SK-N-MC (cell line): ENCODE results near the gene PLXNA2.

ENCODE experiments used
- DNase-seq: peaks from one replicate; pipeline ENCODE4 v3.0.0-alpha.2; 2011; ENCODE audit warnings: low read depth, low spot score
- H3K27ac ChIP-seq: fragments of 200-600 bp; sonication (generic); 2 replicates; pipeline ENCODE4 v1.5.1; 2016; ENCODE audit warnings: mixed run types
- H3K36me3 ChIP-seq: fragments of 200-600 bp; sonication (generic); 2 replicates; pipeline ENCODE4 v1.6.1; 2017; ENCODE audit warnings: antibody characterized with exemption, low read length, mixed read lengths; ENCODE audit not compliant: insufficient read depth
- H3K4me3 ChIP-seq: fragments of 200-600 bp; sonication (generic); 2 replicates; pipeline ENCODE4 v1.5.1; 2016
- H3K9ac ChIP-seq: fragments of 200-600 bp; sonication (generic); 2 replicates; pipeline ENCODE4 v1.8.0; 2017; ENCODE audit warnings: mixed run types, mixed read lengths; ENCODE audit not compliant: insufficient read length
- H3K9me3 ChIP-seq: fragments of 200-600 bp; sonication (generic); 2 replicates; pipeline ENCODE4 v1.6.1; 2017; ENCODE audit warnings: low read depth, mild to moderate bottlenecking, antibody characterized with exemption, low read length, moderate library complexity, mixed read lengths
- EZH2 ChIP-seq: fragments of 200-600 bp; sonication (generic); IDR thresholded peaks from one replicate; pipeline ENCODE4 v1.6.1; 2017; ENCODE audit warnings: antibody characterized with exemption
- FOXP2 ChIP-seq: optimal IDR thresholded peaks from 2 replicates; pipeline ENCODE3; 2011; ENCODE audit warnings: mild to moderate bottlenecking, moderate library complexity; ENCODE audit not compliant: insufficient read depth; ENCODE audit errors: extremely low read length, control extremely low read depth
- POLR2AphosphoS5 ChIP-seq: IDR thresholded peaks from 2 replicates; pipeline ENCODE4 v1.6.1; 2012; ENCODE audit warnings: mild to moderate bottlenecking, low read depth, low read length, borderline replicate concordance

PLXNA2 gene

GRCh38 chr1:208118306-208118705, 125.9 kb downstream of the PLXNA2 start:
- no peak overlapping the region for H3K9ac ChIP-seq
- H3K27ac ChIP-seq = no peak overlapping the region
- no peak for TF ChIP-seq FOXP2
- TF ChIP-seq EZH2 = no peak
- no peak for TF ChIP-seq POLR2AphosphoS5
- DNase-seq = no peak
- no peaks in the 10 kb centered on the region for H3K9me3 ChIP-seq
- H3K36me3 ChIP-seq = no peaks in the 10 kb centered on the region
- H3K4me3 ChIP-seq = no peak overlapping the region

- no peaks in the 10 kb centered on the region for H3K36me3 ChIP-seq
- no peak overlapping the region for H3K27ac ChIP-seq
- TF ChIP-seq EZH2 = no peak
- TF ChIP-seq FOXP2 = no peak
- H3K9me3 ChIP-seq = no peaks in the 10 kb centered on the region
- DNase-seq = no peak
- no peak overlapping the region for H3K4me3 ChIP-seq
- H3K9ac ChIP-seq = no peak overlapping the region
Measured at GRCh38 chr1:208117826-208118225, 126.4 kb downstream of the PLXNA2 start.

GRCh38 chr1:208117409-208117808, 126.8 kb downstream of the PLXNA2 start:
- H3K9me3 ChIP-seq = no peaks in the 10 kb centered on the region
- no peak for DNase-seq
- H3K4me3 ChIP-seq = no peak overlapping the region
- no peaks in the 10 kb centered on the region for H3K36me3 ChIP-seq
- no peak overlapping the region for H3K9ac ChIP-seq
- no peak overlapping the region for H3K27ac ChIP-seq
- TF ChIP-seq FOXP2 (no peak), EZH2 (no peak), POLR2AphosphoS5 (no peak)

GRCh38 chr1:208115924-208116640, 128.1 kb downstream of the PLXNA2 start:
- no peak overlapping the region for H3K27ac ChIP-seq
- H3K4me3 ChIP-seq = no peak overlapping the region
- TF ChIP-seq FOXP2 = no peak
- TF ChIP-seq EZH2 = no peak
- TF ChIP-seq POLR2AphosphoS5 = no peak
- DNase-seq = no peak
- H3K36me3 ChIP-seq = no peaks in the 10 kb centered on the region
- no peaks in the 10 kb centered on the region for H3K9me3 ChIP-seq
- no peak overlapping the region for H3K9ac ChIP-seq

- DNase-seq = no peak
- H3K4me3 ChIP-seq = no peak overlapping the region
- H3K9ac ChIP-seq = no peak overlapping the region
- H3K27ac ChIP-seq = no peak overlapping the region
- TF ChIP-seq EZH2 (no peak), POLR2AphosphoS5 (no peak), FOXP2 (no peak)
- H3K36me3 ChIP-seq = no peaks in the 10 kb centered on the region
- no peaks in the 10 kb centered on the region for H3K9me3 ChIP-seq
Measured at GRCh38 chr1:208113011-208113410, 131.2 kb downstream of the PLXNA2 start.

GRCh38 chr1:208112401-208112800, 131.8 kb downstream of the PLXNA2 start:
- no peak for DNase-seq

GRCh38 chr1:208111646-208112190, 132.5 kb downstream of the PLXNA2 start:
- no peak for DNase-seq
- H3K9me3 ChIP-seq = no peaks in the 10 kb centered on the region
- TF ChIP-seq EZH2 (no peak), FOXP2 (no peak), POLR2AphosphoS5 (no peak)
- H3K27ac ChIP-seq = no peak overlapping the region
- no peak overlapping the region for H3K4me3 ChIP-seq
- H3K36me3 ChIP-seq = no peaks in the 10 kb centered on the region
- H3K9ac ChIP-seq = no peak overlapping the region

More at GRCh38 chr1:208112401-208112800, 131.8 kb downstream of the PLXNA2 start:
- H3K4me3 ChIP-seq = no peak overlapping the region
- H3K9me3 ChIP-seq = no peaks in the 10 kb centered on the region
- TF ChIP-seq EZH2 (no peak), POLR2AphosphoS5 (no peak), FOXP2 (no peak)
- no peak overlapping the region for H3K27ac ChIP-seq
- H3K36me3 ChIP-seq = no peaks in the 10 kb centered on the region
- no peak overlapping the region for H3K9ac ChIP-seq

- H3K9me3 ChIP-seq = no peaks in the 10 kb centered on the region
- H3K9ac ChIP-seq = no peak overlapping the region
- DNase-seq = no peak
- H3K36me3 ChIP-seq = no peaks in the 10 kb centered on the region
- H3K27ac ChIP-seq = no peak overlapping the region
- TF ChIP-seq EZH2 = no peak
- TF ChIP-seq POLR2AphosphoS5 = no peak
- no peak for TF ChIP-seq FOXP2
- no peak overlapping the region for H3K4me3 ChIP-seq
Measured at GRCh38 chr1:208110296-208110695, 133.9 kb downstream of the PLXNA2 start.

GRCh38 chr1:208108646-208109330, 135.4 kb downstream of the PLXNA2 start:
- no peak overlapping the region for H3K9ac ChIP-seq
- no peak overlapping the region for H3K27ac ChIP-seq
- no peak for TF ChIP-seq FOXP2
- TF ChIP-seq EZH2 = no peak
- no peak for TF ChIP-seq POLR2AphosphoS5
- H3K9me3 ChIP-seq = no peaks in the 10 kb centered on the region
- H3K36me3 ChIP-seq = no peaks in the 10 kb centered on the region
- no peak for DNase-seq
- H3K4me3 ChIP-seq = no peak overlapping the region
